OCI-LY3 (cell line): ENCODE data around the gene NOS1.
A peak's percentile ranks its signal among the peaks of the same experiment; 100 is the strongest.

ENCODE experiments used
- H2AFZ ChIP-seq: fragments of 200-600, 300-600 bp; shearing (Covaris generic); 2 replicates; pipeline ENCODE4 v1.6.0; 2014; ENCODE audit warnings: antibody characterized with exemption, low read depth, low read length
- H3K27ac ChIP-seq: fragments of 200-600, 300-600 bp; sonication (generic); 2 replicates; pipeline ENCODE4 v1.5.1; 2014; ENCODE audit warnings: mild to moderate bottlenecking, low read length, moderate library complexity, mixed read lengths
- H3K27me3 ChIP-seq: fragments of 200-600, 300-600 bp; sonication (generic); 2 replicates; pipeline ENCODE4 v1.6.1; 2014; ENCODE audit warnings: low read depth, low read length, mixed read lengths
- H3K36me3 ChIP-seq: fragments of 200-600, 300-600 bp; sonication (generic); replicated peaks from 2 replicates; pipeline ENCODE3; 2014; ENCODE audit warnings: low read depth, low read length, mixed read lengths
- H3K4me1 ChIP-seq: fragments of 300-600, 200-600 bp; sonication (generic); 2 replicates; pipeline ENCODE4 v1.6.1; 2014; ENCODE audit warnings: low read length, mixed read lengths
- H3K4me2 ChIP-seq: fragments of 200-600, 300-600 bp; sonication (generic); 2 replicates; pipeline ENCODE4 v1.6.1; 2014; ENCODE audit warnings: low read length, mixed read lengths
- H3K4me3 ChIP-seq: fragments of 300-600, 200-600 bp; sonication (generic); 2 replicates; pipeline ENCODE4 v1.5.1; 2014; ENCODE audit warnings: antibody characterized with exemption, mild to moderate bottlenecking, low read length, moderate library complexity
- H3K79me2 ChIP-seq: fragments of 300-600, 200-600 bp; shearing (Covaris generic); 2 replicates; pipeline ENCODE4 v1.6.1; 2014; ENCODE audit warnings: mild to moderate bottlenecking, low read length, mixed read lengths
- H3K9ac ChIP-seq: fragments of 300-600, 200-600 bp; shearing (Covaris generic); 2 replicates; pipeline ENCODE4 v1.6.0; 2014; ENCODE audit warnings: mild to moderate bottlenecking, low read length, moderate library complexity
- H3K9me3 ChIP-seq: fragments of 200-600, 300-600 bp; shearing (Covaris generic); 2 replicates; pipeline ENCODE4 v1.6.1; 2014; ENCODE audit warnings: low read length, mixed read lengths; ENCODE audit not compliant: insufficient read depth
- H4K20me1 ChIP-seq: fragments of 200-600, 300-600 bp; sonication (generic); 2 replicates; pipeline ENCODE4 v1.6.1; 2016; ENCODE audit warnings: low read length, mixed read lengths; ENCODE audit not compliant: insufficient read depth
- EZH2phosphoT487 ChIP-seq: fragments of 200-600 bp; shearing (Covaris generic); IDR thresholded peaks from 2 replicates; pipeline ENCODE4 v1.6.1; 2018; ENCODE audit warnings: antibody characterized with exemption, mixed run types, low read depth
- TF ChIP-seq, protein P1 (sequence below): fragments of 200-600, 300-600 bp; sonication (generic); IDR thresholded peaks from 2 replicates; pipeline ENCODE4 v1.5.1; 2014; ENCODE audit warnings: antibody characterized with exemption, low read length, low read depth

Gene NOS1

DNA sequence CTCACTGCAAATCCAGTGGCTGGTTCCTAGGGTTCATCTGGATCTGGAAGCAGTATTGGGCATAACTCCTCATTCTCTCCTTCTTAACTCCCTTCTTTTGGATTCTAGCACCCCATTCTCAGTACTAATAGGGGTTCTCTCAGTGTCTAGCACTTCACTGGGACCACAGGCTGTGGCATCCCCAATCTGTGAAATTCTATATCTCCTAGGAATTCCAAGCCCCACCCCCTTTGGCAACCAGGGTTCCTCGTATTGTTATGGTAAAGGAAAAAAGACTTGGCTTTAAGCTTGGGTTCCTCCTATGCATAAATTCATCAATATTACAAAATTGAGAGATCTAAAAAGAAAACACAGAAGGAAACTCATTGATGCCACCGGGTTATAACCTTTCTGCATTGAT is 126.2 kb downstream of the NOS1 start:
- no peak for TF ChIP-seq EZH2phosphoT487
- TF ChIP-seq, protein P1, sequence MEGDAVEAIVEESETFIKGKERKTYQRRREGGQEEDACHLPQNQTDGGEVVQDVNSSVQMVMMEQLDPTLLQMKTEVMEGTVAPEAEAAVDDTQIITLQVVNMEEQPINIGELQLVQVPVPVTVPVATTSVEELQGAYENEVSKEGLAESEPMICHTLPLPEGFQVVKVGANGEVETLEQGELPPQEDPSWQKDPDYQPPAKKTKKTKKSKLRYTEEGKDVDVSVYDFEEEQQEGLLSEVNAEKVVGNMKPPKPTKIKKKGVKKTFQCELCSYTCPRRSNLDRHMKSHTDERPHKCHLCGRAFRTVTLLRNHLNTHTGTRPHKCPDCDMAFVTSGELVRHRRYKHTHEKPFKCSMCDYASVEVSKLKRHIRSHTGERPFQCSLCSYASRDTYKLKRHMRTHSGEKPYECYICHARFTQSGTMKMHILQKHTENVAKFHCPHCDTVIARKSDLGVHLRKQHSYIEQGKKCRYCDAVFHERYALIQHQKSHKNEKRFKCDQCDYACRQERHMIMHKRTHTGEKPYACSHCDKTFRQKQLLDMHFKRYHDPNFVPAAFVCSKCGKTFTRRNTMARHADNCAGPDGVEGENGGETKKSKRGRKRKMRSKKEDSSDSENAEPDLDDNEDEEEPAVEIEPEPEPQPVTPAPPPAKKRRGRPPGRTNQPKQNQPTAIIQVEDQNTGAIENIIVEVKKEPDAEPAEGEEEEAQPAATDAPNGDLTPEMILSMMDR: no peak
- Histone ChIP-seq H3K27me3 (peaks cover 31% of the 10 kb centered on the region), H3K9me3 (no peaks in the 10 kb centered on the region), H3K36me3 (no peaks in the 10 kb centered on the region), H3K4me1 (no peaks in the 10 kb centered on the region), H3K4me3 (no peak overlapping the region), H3K79me2 (no peaks in the 10 kb centered on the region), H3K9ac (no peak overlapping the region), H2AFZ (no peak overlapping the region), H3K4me2 (no peak overlapping the region), H3K27ac (no peak overlapping the region), H4K20me1 (no peaks in the 10 kb centered on the region)

DNA sequence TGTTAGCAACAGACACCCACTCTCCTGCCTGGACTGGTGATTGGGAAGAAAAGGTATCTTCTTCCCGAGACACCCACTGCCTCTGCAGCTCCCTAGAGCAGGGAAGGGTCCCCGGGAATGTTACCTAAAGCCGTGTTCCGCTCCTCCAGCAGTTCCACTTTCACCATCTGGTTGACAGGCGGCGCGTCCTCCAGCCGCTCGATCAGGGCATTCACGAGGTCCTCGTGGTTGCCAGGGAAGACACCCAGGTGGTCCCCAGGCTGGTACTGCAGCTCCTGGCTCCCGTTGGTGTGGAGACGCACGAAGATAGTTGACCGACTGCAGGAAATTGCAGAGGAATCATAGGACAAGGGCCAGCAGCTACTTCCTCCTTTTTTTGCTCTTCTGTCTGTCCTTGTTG is 127.0 kb downstream of the NOS1 start:
- Histone ChIP-seq H3K27ac (no peak overlapping the region), H3K27me3 (peaks cover 23% of the 10 kb centered on the region), H3K9me3 (no peaks in the 10 kb centered on the region), H3K36me3 (no peaks in the 10 kb centered on the region), H3K4me1 (no peaks in the 10 kb centered on the region), H3K9ac (no peak overlapping the region), H3K4me2 (no peak overlapping the region), H4K20me1 (no peaks in the 10 kb centered on the region), H3K4me3 (no peak overlapping the region), H3K79me2 (no peaks in the 10 kb centered on the region), H2AFZ (no peak overlapping the region)
- TF ChIP-seq, protein P1: no peak
- no peak for TF ChIP-seq EZH2phosphoT487

DNA sequence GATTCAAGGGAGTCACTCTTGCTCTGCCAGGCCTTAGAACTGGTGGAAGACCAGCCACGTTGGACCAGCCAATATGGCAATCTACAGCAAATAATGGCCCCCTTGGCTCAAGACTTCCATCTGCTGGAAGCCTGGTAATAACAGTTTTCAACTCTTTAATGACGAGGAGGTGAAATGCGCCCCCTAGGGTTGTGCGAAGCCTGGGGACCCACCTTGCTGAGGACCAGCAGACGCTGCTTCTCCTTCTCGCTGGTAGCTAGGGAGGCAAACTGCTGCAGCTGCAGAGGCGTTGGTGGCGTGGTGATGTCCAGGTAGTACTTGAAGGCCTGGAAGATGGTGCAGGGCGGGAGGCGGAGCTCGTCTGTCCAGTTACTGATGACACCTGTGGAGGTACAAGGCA is 129.7 kb downstream of the NOS1 start:
- Histone ChIP-seq H3K4me3 (no peak overlapping the region), H2AFZ (no peak overlapping the region), H3K36me3 (no peaks in the 10 kb centered on the region), H3K79me2 (no peaks in the 10 kb centered on the region), H3K9ac (no peak overlapping the region), H3K27ac (no peak overlapping the region), H3K9me3 (no peaks in the 10 kb centered on the region), H4K20me1 (no peaks in the 10 kb centered on the region), H3K4me1 (no peaks in the 10 kb centered on the region), H3K4me2 (no peak overlapping the region), H3K27me3 (peaks cover 20% of the 10 kb centered on the region)
- TF ChIP-seq, protein P1: peak; percentile 26; the same call in 1 of the 2 replicates
- no peak for TF ChIP-seq EZH2phosphoT487

DNA sequence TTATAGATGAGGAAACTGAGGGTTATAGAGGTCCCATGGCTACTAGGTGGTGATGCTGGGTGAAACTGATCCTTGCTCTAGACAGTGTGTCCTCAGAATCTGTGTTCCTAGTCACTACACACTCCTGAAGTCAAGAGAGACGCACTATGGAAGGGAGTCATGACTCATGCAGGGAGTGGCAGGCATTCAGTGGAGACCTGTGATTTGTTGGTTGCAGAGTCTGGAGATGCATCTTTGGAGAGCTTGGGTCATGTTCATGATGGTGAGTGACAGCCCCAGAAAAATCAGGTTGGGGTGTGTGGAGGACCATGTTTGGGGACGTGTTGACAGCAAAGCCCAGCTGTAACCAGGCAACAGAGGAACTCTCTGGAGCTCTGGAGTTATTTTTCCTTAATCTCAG is 133.2 kb downstream of the NOS1 start:
- no peak overlapping the region for H3K9ac ChIP-seq
- H4K20me1 ChIP-seq: no peaks in the 10 kb centered on the region
- H3K4me3 ChIP-seq: no peak overlapping the region
- no peak overlapping the region for H2AFZ ChIP-seq
- H3K79me2 ChIP-seq: no peaks in the 10 kb centered on the region
- no peaks in the 10 kb centered on the region for H3K9me3 ChIP-seq
- TF ChIP-seq, protein P1: no peak
- no peak for TF ChIP-seq EZH2phosphoT487
- no peaks in the 10 kb centered on the region for H3K36me3 ChIP-seq
- no peak overlapping the region for H3K27ac ChIP-seq
- H3K4me2 ChIP-seq: no peak overlapping the region
- H3K4me1 ChIP-seq: no peaks in the 10 kb centered on the region
- H3K27me3 ChIP-seq: peaks cover 15% of the 10 kb centered on the region; the same call in 1 of the 2 replicates
